Fibroblast of mammary gland (primary cell): Measurements from ENCODE around the gene PTPRN2.

Source experiments
- DNase-seq: peaks from one replicate; pipeline ENCODE4 v3.0.0-alpha.2; 2010; ENCODE audit warnings: low read depth
- H3K4me3 ChIP-seq: 2 replicates; pipeline ENCODE4 v1.5.1; 2011; ENCODE audit warnings: low read depth, mild to moderate bottlenecking, low read length, moderate library complexity; ENCODE audit not compliant: control insufficient read depth
- CTCF ChIP-seq: conservative IDR thresholded peaks from 2 replicates; pipeline ENCODE4 v1.5.1; 2011; ENCODE audit warnings: low read depth, low read length, inconsistent platforms; ENCODE audit not compliant: control insufficient read depth, insufficient read depth

The PTPRN2 gene

GRCh38 chr7:157554393-157555238, 1033.0 kb downstream of the PTPRN2 start:
- no peak for TF ChIP-seq CTCF
- DNase-seq = no peak
- no peak overlapping the region for H3K4me3 ChIP-seq

GRCh38 chr7:157553256-157553655, 1034.4 kb downstream of the PTPRN2 start:
- no peak for DNase-seq
- H3K4me3 ChIP-seq = no peak overlapping the region
- no peak for TF ChIP-seq CTCF

- H3K4me3 ChIP-seq = no peak overlapping the region
- DNase-seq = no peak
- TF ChIP-seq CTCF = no peak
These were observed 1035.2 kb downstream of the PTPRN2 start for GRCh38 chr7:157552295-157552993.

- no peak for TF ChIP-seq CTCF
- DNase-seq = no peak
- no peak overlapping the region for H3K4me3 ChIP-seq
These were observed 1036.1 kb downstream of the PTPRN2 start for GRCh38 chr7:157551325-157552070.

- TF ChIP-seq CTCF = no peak
- H3K4me3 ChIP-seq = no peak overlapping the region
- no peak for DNase-seq
These were observed 1037.0 kb downstream of the PTPRN2 start for GRCh38 chr7:157550300-157551275.
